H9 (cell line): Measurements from ENCODE around the gene MRPS23. TPM values are rescaled to one million over a fixed set of nuclear protein-coding genes. Genes with fewer than 3 reads are reported as not detected.
A peak's percentile ranks its signal among the peaks of the same experiment; 100 is the strongest.

ENCODE experiments used
- DNase-seq: peaks from one replicate; pipeline ENCODE4 v3.0.0-alpha.2; 2017
- H2AFZ ChIP-seq: one replicate; pipeline ENCODE4 v1.6.1; 2013; ENCODE audit warnings: mild to moderate bottlenecking, low read length, control low read depth, moderate library complexity
- H2AK5ac ChIP-seq: 2 replicates; pipeline ENCODE4 v1.6.1; 2013; ENCODE audit warnings: low read length, control low read depth, mixed read lengths; ENCODE audit not compliant: insufficient read length
- H2BK120ac ChIP-seq: one replicate; pipeline ENCODE4 v1.6.1; 2013; ENCODE audit warnings: low read depth, mild to moderate bottlenecking, low read length, control low read depth, inconsistent platforms; ENCODE audit not compliant: poor library complexity, severe bottlenecking
- H2BK12ac ChIP-seq: 2 replicates; pipeline ENCODE4 v1.6.1; 2013; ENCODE audit warnings: low read length, control low read depth, mixed read lengths, low read depth; ENCODE audit not compliant: insufficient read length
- H2BK15ac ChIP-seq: 2 replicates; pipeline ENCODE4 v1.6.1; 2013; ENCODE audit warnings: low read depth, low read length, control low read depth
- H2BK20ac ChIP-seq: one replicate; pipeline ENCODE4 v1.6.1; 2013; ENCODE audit warnings: low read depth, mild to moderate bottlenecking, low read length, control low read depth, inconsistent platforms; ENCODE audit not compliant: poor library complexity, severe bottlenecking
- H2BK5ac ChIP-seq: 2 replicates; pipeline ENCODE4 v1.6.1; 2013; ENCODE audit warnings: low read length, control low read depth, mixed read lengths; ENCODE audit not compliant: insufficient read length
- H3K14ac ChIP-seq: 2 replicates; pipeline ENCODE4 v1.6.1; 2013; ENCODE audit warnings: low read length, control low read depth; ENCODE audit not compliant: insufficient read depth
- H3K18ac ChIP-seq: 2 replicates; pipeline ENCODE4 v1.6.1; 2013; ENCODE audit warnings: low read depth, mild to moderate bottlenecking, mixed read lengths, low read length, control low read depth; ENCODE audit not compliant: insufficient read length
- H3K23ac ChIP-seq: 2 replicates; pipeline ENCODE4 v1.6.1; 2013; ENCODE audit warnings: low read length, control low read depth, mixed read lengths, low read depth; ENCODE audit not compliant: insufficient read length
- H3K23me2 ChIP-seq: 2 replicates; pipeline ENCODE4 v1.6.1; 2013; ENCODE audit warnings: low read depth, mild to moderate bottlenecking, mixed read lengths, low read length, control low read depth; ENCODE audit not compliant: insufficient read length, poor library complexity, severe bottlenecking
- H3K27ac ChIP-seq: 2 replicates; pipeline ENCODE4 v1.5.1; 2013; ENCODE audit warnings: low read length, control low read depth, mixed read lengths, low read depth; ENCODE audit not compliant: insufficient read length
- H3K27me3 ChIP-seq: 2 replicates; pipeline ENCODE4 v1.6.1; 2013; ENCODE audit warnings: low read length, control low read depth, inconsistent platforms; ENCODE audit not compliant: insufficient read depth
- H3K4ac ChIP-seq: 2 replicates; pipeline ENCODE4 v1.6.1; 2013; ENCODE audit warnings: low read depth, mild to moderate bottlenecking, control low read depth, inconsistent platforms, low read length, moderate library complexity
- H3K4me1 ChIP-seq: 2 replicates; pipeline ENCODE4 v1.6.1; 2013; ENCODE audit warnings: low read length, control low read depth, inconsistent platforms; ENCODE audit not compliant: insufficient read depth
- H3K4me2 ChIP-seq: 2 replicates; pipeline ENCODE4 v1.6.1; 2013; ENCODE audit warnings: low read length, control low read depth, mixed read lengths; ENCODE audit not compliant: insufficient read length, insufficient read depth
- H3K56ac ChIP-seq: 2 replicates; pipeline ENCODE4 v1.6.1; 2013; ENCODE audit warnings: low read depth, mild to moderate bottlenecking, mixed read lengths, low read length, control low read depth; ENCODE audit not compliant: insufficient read length
- H3K79me1 ChIP-seq: 2 replicates; pipeline ENCODE4 v1.6.1; 2013; ENCODE audit warnings: low read depth, mild to moderate bottlenecking, moderate library complexity, low read length, control low read depth, inconsistent platforms; ENCODE audit not compliant: insufficient read depth, poor library complexity, severe bottlenecking
- H3K79me2 ChIP-seq: 2 replicates; pipeline ENCODE4 v1.6.1; 2013; ENCODE audit warnings: low read length, control low read depth, inconsistent platforms; ENCODE audit not compliant: insufficient read depth
- H3K9ac ChIP-seq: 2 replicates; pipeline ENCODE4 v1.6.1; 2013; ENCODE audit warnings: low read length, control low read depth, mixed read lengths; ENCODE audit not compliant: insufficient read length; ENCODE audit errors: extremely low read depth
- H3K9me3 ChIP-seq: one replicate; pipeline ENCODE4 v1.6.1; 2013; ENCODE audit warnings: low read depth, low read length, inconsistent platforms; ENCODE audit not compliant: control insufficient read depth
- H3T11ph ChIP-seq: one replicate; pipeline ENCODE4 v1.6.1; 2013; ENCODE audit warnings: mild to moderate bottlenecking, low read length, control low read depth, inconsistent platforms
- H4K20me1 ChIP-seq: one replicate; pipeline ENCODE4 v1.6.1; 2013; ENCODE audit not compliant: control insufficient read depth, insufficient read length, insufficient read depth
- H4K5ac ChIP-seq: 2 replicates; pipeline ENCODE4 v1.6.1; 2013; ENCODE audit warnings: low read depth, mild to moderate bottlenecking, mixed read lengths, low read length, control low read depth; ENCODE audit not compliant: insufficient read length
- H4K8ac ChIP-seq: replicated peaks from 2 replicates; pipeline ENCODE4 v1.6.1; 2013; ENCODE audit warnings: low read length, control low read depth, mixed read lengths, low read depth; ENCODE audit not compliant: insufficient read length
- H4K91ac ChIP-seq: 2 replicates; pipeline ENCODE4 v1.6.1; 2013; ENCODE audit warnings: low read depth, mild to moderate bottlenecking, moderate library complexity, mixed read lengths, low read length, control low read depth; ENCODE audit not compliant: insufficient read length
- H3K27ac Mint-ChIP-seq, 3 experiments: 2 replicates in 2 of 3; 3 replicates in 1 of 3; pipeline ENCODE4 v1.8.0; 2020 to 2021; ENCODE audit warnings: mixed read lengths in 3 of 3, mild to moderate bottlenecking in 1 of 3, moderate library complexity in 1 of 3
- H3K27me3 Mint-ChIP-seq: 2 replicates; pipeline ENCODE4 v1.8.0; 2021; ENCODE audit warnings: low read depth, mild to moderate bottlenecking, moderate library complexity, mixed read lengths
- H3K36me3 Mint-ChIP-seq, 3 experiments: 2 replicates in 2 of 3; 3 replicates in 1 of 3; pipeline ENCODE4 v1.8.0; 2020 to 2021; ENCODE audit warnings: low read depth in 3 of 3, mixed read lengths in 3 of 3; ENCODE audit not compliant: insufficient read depth in 1 of 3
- H3K4me1 Mint-ChIP-seq, 2 experiments: 2 replicates each; pipeline ENCODE4 v1.8.0; 2020; ENCODE audit warnings: mixed read lengths in 2 of 2
- H3K4me3 Mint-ChIP-seq, 2 experiments: 2 replicates in 1 of 2; 3 replicates in 1 of 2; pipeline ENCODE4 v1.8.0; 2020 to 2021; ENCODE audit warnings: mild to moderate bottlenecking in 2 of 2, mixed read lengths in 2 of 2, moderate library complexity in 1 of 2
- H3K9me3 Mint-ChIP-seq, 2 experiments: 2 replicates in 1 of 2; 3 replicates in 1 of 2; pipeline ENCODE4 v1.8.0; 2020; ENCODE audit warnings: mild to moderate bottlenecking in 2 of 2, mixed read lengths in 2 of 2, moderate library complexity in 1 of 2
- WGBS: extraction: QIAGEN DNeasy Blood & Tissue Kit; methylation state at CpG from one replicate; pipeline ENCODE4 v1.1.7; 2013; ENCODE audit warnings: missing lambda C conversion rate, low lambda C conversion rate, mixed read lengths; ENCODE audit not compliant: insufficient read length; ENCODE audit errors: extremely low coverage; 5-methylcytosine and 5-hydroxymethylcytosine counted together
- total RNA-seq: library from RNA; stranded (reverse); gene quantifications from 2 replicates; pipeline ENCODE4 v1.2.1, GENCODE V29; 2021
- TF ChIP-seq, protein P1 (sequence below): fragments of 200-600 bp; sonication (generic); conservative IDR thresholded peaks from 3 replicates; pipeline ENCODE4 v1.8.0; 2021; ENCODE audit warnings: antibody characterized with exemption, mild to moderate bottlenecking

Gene MRPS23
- total RNA-seq, 1 experiment from 2014 or later = 62.0 TPM

DNA sequence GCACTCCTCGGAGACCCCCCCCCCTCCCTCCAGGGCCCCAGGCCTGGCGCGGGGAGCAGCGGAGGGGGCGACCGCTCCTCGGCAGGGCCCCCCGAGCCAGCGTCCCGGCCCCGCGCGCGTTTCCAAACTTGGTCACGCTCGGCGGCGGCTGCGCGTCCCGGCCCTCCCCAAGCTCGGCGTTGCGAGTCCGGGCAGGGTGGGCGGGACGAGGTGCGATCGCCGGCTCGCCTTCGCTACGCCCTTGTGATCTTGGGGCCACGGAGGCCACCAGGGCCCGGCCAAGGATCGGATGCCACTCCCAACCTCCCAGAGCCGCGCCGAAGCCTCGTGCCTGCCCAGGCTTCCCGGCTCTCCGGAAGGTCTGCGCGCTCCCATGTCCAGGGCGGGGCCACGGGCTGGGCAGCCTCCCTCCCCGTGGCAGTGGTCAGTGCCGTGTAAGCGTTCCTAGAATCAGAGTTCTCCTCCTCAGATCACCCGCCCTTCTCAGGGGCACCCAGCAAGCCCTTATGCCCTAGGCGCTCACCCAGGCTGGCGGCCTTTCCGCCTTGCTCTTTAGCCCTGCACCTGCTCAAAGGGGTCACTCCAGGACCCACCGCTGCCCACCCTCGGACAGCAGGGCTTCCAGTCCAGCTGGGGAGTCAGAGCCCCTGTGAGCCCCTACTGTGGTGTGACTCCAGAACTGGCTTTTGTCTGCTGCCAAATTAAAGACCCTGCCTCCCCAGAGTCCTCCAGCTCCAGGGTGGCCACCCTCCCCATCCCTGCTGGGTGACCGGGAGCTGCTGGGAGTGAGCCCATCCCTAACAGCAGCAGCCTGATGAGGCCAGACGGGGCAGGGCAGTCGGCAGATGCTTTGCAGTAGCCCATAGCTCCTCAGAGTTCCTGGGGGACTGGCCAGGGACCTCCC, 12.2 kb upstream of the MRPS23 start:
- H2BK120ac ChIP-seq = no peak overlapping the region
- no peak overlapping the region for H3K23ac ChIP-seq
- H3K27me3 Mint-ChIP-seq = peaks cover 59% of the 10 kb centered on the region
- no peak overlapping the region for H4K91ac ChIP-seq
- H3K36me3 Mint-ChIP-seq = no peaks in the 10 kb centered on the region
- no peaks in the 10 kb centered on the region for H3K9me3 Mint-ChIP-seq
- H3K4me3 Mint-ChIP-seq = peak overlapping the region; percentile 70 to 84
- no peak overlapping the region; a peak in 1 of 7 replicates for H3K27ac Mint-ChIP-seq
- TF ChIP-seq, protein P1, sequence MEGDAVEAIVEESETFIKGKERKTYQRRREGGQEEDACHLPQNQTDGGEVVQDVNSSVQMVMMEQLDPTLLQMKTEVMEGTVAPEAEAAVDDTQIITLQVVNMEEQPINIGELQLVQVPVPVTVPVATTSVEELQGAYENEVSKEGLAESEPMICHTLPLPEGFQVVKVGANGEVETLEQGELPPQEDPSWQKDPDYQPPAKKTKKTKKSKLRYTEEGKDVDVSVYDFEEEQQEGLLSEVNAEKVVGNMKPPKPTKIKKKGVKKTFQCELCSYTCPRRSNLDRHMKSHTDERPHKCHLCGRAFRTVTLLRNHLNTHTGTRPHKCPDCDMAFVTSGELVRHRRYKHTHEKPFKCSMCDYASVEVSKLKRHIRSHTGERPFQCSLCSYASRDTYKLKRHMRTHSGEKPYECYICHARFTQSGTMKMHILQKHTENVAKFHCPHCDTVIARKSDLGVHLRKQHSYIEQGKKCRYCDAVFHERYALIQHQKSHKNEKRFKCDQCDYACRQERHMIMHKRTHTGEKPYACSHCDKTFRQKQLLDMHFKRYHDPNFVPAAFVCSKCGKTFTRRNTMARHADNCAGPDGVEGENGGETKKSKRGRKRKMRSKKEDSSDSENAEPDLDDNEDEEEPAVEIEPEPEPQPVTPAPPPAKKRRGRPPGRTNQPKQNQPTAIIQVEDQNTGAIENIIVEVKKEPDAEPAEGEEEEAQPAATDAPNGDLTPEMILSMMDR = no peak
- H2AFZ ChIP-seq = no peak overlapping the region
- no peak overlapping the region for H3K27ac ChIP-seq
- H3K27me3 ChIP-seq = peaks cover 5% of the 10 kb centered on the region; the same call in 1 of the 2 replicates
- H3K4ac ChIP-seq = no peak overlapping the region
- DNase-seq = peak; percentile 61
- H2AK5ac ChIP-seq = no peak overlapping the region
- no peaks in the 10 kb centered on the region for H4K20me1 ChIP-seq
- H3K23me2 ChIP-seq = peaks cover 9% of the 10 kb centered on the region
- H3K14ac ChIP-seq = peak overlapping the region; percentile 29; the same call in 1 of the 2 replicates
- peaks cover 29 to 38% of the 10 kb centered on the region in 2 experiments for H3K4me1 Mint-ChIP-seq
- H3T11ph ChIP-seq = no peak overlapping the region
- no CpG with 5 or more reads among the region's 58 CpGs for WGBS
- H2BK12ac ChIP-seq = no peak overlapping the region
- no peak overlapping the region; the same call in 1 of the 2 replicates for H2BK15ac ChIP-seq
- H3K9me3 ChIP-seq = no peaks in the 10 kb centered on the region
- no peak overlapping the region for H3K18ac ChIP-seq
- H2BK5ac ChIP-seq = no peak overlapping the region
- no peaks in the 10 kb centered on the region for H3K79me1 ChIP-seq
- H4K8ac ChIP-seq = no peak overlapping the region
- H3K4me2 ChIP-seq = peak overlapping the region; percentile 86
- no peaks in the 10 kb centered on the region for H3K79me2 ChIP-seq
- no peak overlapping the region for H3K56ac ChIP-seq
- H2BK20ac ChIP-seq = no peak overlapping the region
- no peak overlapping the region for H3K9ac ChIP-seq
- peaks cover 2% of the 10 kb centered on the region; the same call in 1 of the 2 replicates for H3K4me1 ChIP-seq
- H4K5ac ChIP-seq = no peak overlapping the region
